Activated T-helper 1 cell treated with anti-CD3 and anti-CD28 coated beads, Interleukin-12 subunit alpha, Interleukin-12 subunit beta, Interleukin-2, Interleukin-4 antibody, amounts not matched to agents 30 ng/mL and 10 ng/mL and 1 ng/mL, durations not matched to agents 14 hours and 24 hours and 36 hours (primary cell): ENCODE measurements around the gene AGXT2. TPM values are rescaled to one million over a fixed set of nuclear protein-coding genes. Genes with fewer than 3 reads are reported as not detected.
A peak's percentile ranks its signal among the peaks of the same experiment; 100 is the strongest.

Source experiments
- DNase-seq: peaks from one replicate; pipeline ENCODE4 v3.0.0; 2021; ENCODE audit warnings: low spot score
- H3K27ac Mint-ChIP-seq: one replicate; pipeline ENCODE4 v1.8.0; 2021; ENCODE audit warnings: mild to moderate bottlenecking, mixed read lengths
- H3K27me3 Mint-ChIP-seq: one replicate; pipeline ENCODE4 v1.8.0; 2022; ENCODE audit warnings: mild to moderate bottlenecking, moderate library complexity, mixed read lengths; ENCODE audit not compliant: insufficient read depth
- H3K36me3 Mint-ChIP-seq: one replicate; pipeline ENCODE4 v1.8.0; 2021; ENCODE audit warnings: low read depth, mixed read lengths
- H3K4me1 Mint-ChIP-seq: one replicate; pipeline ENCODE4 v1.8.0; 2021; ENCODE audit warnings: low read depth, mixed read lengths
- H3K4me3 Mint-ChIP-seq: one replicate; pipeline ENCODE4 v1.8.0; 2021; ENCODE audit warnings: mild to moderate bottlenecking, moderate library complexity, mixed read lengths
- H3K9me3 Mint-ChIP-seq: one replicate; pipeline ENCODE4 v1.8.0; 2021; ENCODE audit warnings: mixed read lengths
- intact Hi-C: fragments of 100-400 bp; cut with micrococcal nuclease; formaldehyde crosslinking; loops from one replicate; pipeline ENCODE4 v1.15.1; 2024
- total RNA-seq: library from RNA; stranded (reverse); gene quantifications from 2 replicates; pipeline ENCODE4 v1.2.3, GENCODE V29; 2022

The AGXT2 gene
- total RNA-seq, 1 donor from 2014 or later: not detected

DNA sequence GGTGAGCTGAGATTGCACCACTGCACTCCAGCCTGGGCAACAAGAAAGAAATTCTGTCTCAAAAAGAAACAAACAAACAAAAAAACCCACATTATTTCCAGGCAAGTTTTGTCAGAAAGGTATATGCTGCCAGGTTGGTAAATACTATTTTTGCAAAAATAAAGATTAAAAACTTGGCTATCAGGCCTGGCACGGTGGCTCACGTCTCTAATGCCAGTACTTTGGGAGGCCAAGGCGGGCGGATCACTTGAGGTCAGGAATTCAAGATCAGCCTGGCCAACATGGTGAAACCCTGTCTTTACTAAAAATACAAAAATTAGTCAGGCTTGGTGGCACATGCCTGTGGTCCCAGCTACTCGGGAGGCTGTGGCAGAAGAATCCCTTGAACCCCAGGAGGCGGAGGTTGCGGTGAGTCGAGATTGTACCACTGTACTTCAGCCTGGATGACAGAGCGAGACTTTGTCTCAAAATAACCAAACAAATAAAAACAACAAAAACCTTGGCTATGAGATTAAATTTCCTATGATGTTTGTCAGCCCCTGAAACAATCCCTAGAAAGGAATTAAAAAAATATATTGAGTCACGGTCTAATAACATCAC, 22.7 kb downstream of the AGXT2 start:
- H3K36me3 Mint-ChIP-seq: no peaks in the 10 kb centered on the region
- no peaks in the 10 kb centered on the region for H3K9me3 Mint-ChIP-seq
- H3K4me3 Mint-ChIP-seq: no peak overlapping the region

GRCh38 chr5:35023391-35024178, 24.2 kb downstream of the AGXT2 start:
- Mint-ChIP-seq H3K9me3 (no peaks in the 10 kb centered on the region), H3K4me1 (no peaks in the 10 kb centered on the region), H3K36me3 (no peaks in the 10 kb centered on the region), H3K27ac (no peak overlapping the region), H3K4me3 (no peak overlapping the region), H3K27me3 (peaks cover 6% of the 10 kb centered on the region)
- DNase-seq: no peak
- intact Hi-C loops: no loop called here

More for the DNA sequence above, 22.7 kb downstream of the AGXT2 start:
- intact Hi-C loops: no loop called here
- Mint-ChIP-seq H3K27me3 (peaks cover 12% of the 10 kb centered on the region), H3K27ac (no peak overlapping the region), H3K4me1 (no peaks in the 10 kb centered on the region)
- DNase-seq: no peak

- peaks cover 3% of the 10 kb centered on the region for H3K27me3 Mint-ChIP-seq
- no peaks in the 10 kb centered on the region for H3K9me3 Mint-ChIP-seq
- H3K4me3 Mint-ChIP-seq: no peak overlapping the region
- no peak overlapping the region for H3K27ac Mint-ChIP-seq
- H3K4me1 Mint-ChIP-seq: no peaks in the 10 kb centered on the region
- no peak for DNase-seq
- intact Hi-C loops: no loop called here
- no peaks in the 10 kb centered on the region for H3K36me3 Mint-ChIP-seq
Observed at GRCh38 chr5:35016174-35017051, 31.3 kb downstream of the AGXT2 start.

DNA sequence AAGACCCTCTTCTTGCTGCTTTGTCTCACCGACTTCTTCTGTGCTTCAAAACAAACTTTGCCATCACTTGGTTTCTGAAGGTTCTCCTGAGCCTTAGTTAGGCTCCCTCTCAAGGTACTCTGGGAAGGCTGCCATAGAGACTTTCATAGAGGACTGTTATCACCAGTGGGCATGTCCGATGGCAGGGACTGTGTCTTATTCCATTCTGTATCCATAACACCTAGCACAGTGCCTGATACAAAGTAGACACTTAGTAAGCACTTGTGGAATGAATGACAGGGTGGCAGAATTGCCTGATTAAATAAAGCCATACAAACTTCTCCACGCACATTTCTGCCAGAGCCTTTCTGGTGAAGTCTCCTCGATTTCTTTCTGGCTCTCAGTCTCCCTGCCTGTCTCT, 32.7 kb downstream of the AGXT2 start:
- Mint-ChIP-seq H3K9me3 (no peaks in the 10 kb centered on the region), H3K4me3 (no peak overlapping the region), H3K27me3 (peaks cover 3% of the 10 kb centered on the region), H3K27ac (no peak overlapping the region), H3K36me3 (no peaks in the 10 kb centered on the region), H3K4me1 (no peaks in the 10 kb centered on the region)
- intact Hi-C loops: no loop called here
- no peak for DNase-seq

DNA sequence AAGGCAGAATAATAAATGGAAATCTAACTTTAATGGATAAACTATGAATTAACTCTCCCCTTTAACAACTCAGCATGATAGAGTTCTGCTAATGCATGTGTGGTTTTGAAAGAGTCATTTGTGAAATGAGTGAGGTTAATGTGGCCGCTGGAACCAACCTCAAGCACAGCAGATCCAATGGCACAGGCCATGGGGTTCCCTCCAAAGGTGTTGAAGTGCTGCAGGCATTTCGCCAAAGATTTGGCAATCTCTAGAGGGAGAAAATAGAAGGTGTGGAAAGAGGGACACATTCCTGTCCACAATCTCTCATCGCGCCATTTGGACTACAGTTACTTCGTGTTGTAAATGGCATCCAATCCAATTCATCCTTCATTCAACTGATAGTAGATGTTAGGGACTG, 35.0 kb downstream of the AGXT2 start:
- no peaks in the 10 kb centered on the region for H3K9me3 Mint-ChIP-seq
- H3K27ac Mint-ChIP-seq: no peak overlapping the region
- intact Hi-C loops: no loop called here
- DNase-seq: no peak
- no peaks in the 10 kb centered on the region for H3K36me3 Mint-ChIP-seq
- H3K4me1 Mint-ChIP-seq: no peaks in the 10 kb centered on the region
- peaks cover 11% of the 10 kb centered on the region for H3K27me3 Mint-ChIP-seq
- H3K4me3 Mint-ChIP-seq: no peak overlapping the region

DNA sequence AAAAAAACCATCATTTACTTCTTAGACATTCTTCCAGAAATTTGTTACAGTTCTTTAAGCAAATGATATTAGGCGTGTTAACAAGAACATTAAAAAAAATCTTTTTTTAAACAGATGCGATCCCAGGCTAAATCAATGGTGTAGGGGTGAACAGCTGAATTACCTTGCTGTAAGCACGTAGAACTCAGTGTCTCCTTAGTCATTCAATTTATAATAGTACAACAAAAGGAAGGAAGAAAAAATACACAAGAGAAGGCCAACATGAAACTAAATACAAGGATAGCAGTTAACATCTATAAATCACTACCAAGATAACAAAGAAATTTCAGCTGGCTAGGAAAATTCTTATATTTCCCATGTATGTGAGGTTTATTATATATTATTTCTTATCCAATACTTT, 35.4 kb downstream of the AGXT2 start:
- H3K4me3 Mint-ChIP-seq: no peak overlapping the region
- H3K9me3 Mint-ChIP-seq: no peaks in the 10 kb centered on the region
- peaks cover 11% of the 10 kb centered on the region for H3K27me3 Mint-ChIP-seq
- no peak overlapping the region for H3K27ac Mint-ChIP-seq
- H3K36me3 Mint-ChIP-seq: no peaks in the 10 kb centered on the region
- H3K4me1 Mint-ChIP-seq: no peaks in the 10 kb centered on the region
- intact Hi-C loops: no loop called here
- no peak for DNase-seq

- no peak for DNase-seq
- Mint-ChIP-seq H3K27me3 (peaks cover 11% of the 10 kb centered on the region), H3K9me3 (no peaks in the 10 kb centered on the region), H3K4me1 (no peaks in the 10 kb centered on the region), H3K36me3 (no peaks in the 10 kb centered on the region), H3K27ac (no peak overlapping the region), H3K4me3 (no peak overlapping the region)
- intact Hi-C loops: no loop called here
Observed at GRCh38 chr5:35010676-35011075, 37.1 kb downstream of the AGXT2 start.

- Mint-ChIP-seq H3K4me3 (no peak overlapping the region), H3K36me3 (no peaks in the 10 kb centered on the region), H3K4me1 (no peaks in the 10 kb centered on the region), H3K27ac (no peak overlapping the region), H3K27me3 (peaks cover 9% of the 10 kb centered on the region), H3K9me3 (no peaks in the 10 kb centered on the region)
- intact Hi-C loops: no loop called here
- no peak for DNase-seq
Observed at GRCh38 chr5:35009657-35010056, 38.1 kb downstream of the AGXT2 start.

- Mint-ChIP-seq H3K27ac (no peak overlapping the region), H3K27me3 (peaks cover 9% of the 10 kb centered on the region), H3K4me3 (no peak overlapping the region), H3K36me3 (no peaks in the 10 kb centered on the region), H3K4me1 (no peaks in the 10 kb centered on the region), H3K9me3 (no peaks in the 10 kb centered on the region)
- intact Hi-C loops: no loop called here
- no peak for DNase-seq
Observed at GRCh38 chr5:35009019-35009418, 38.7 kb downstream of the AGXT2 start.

DNA sequence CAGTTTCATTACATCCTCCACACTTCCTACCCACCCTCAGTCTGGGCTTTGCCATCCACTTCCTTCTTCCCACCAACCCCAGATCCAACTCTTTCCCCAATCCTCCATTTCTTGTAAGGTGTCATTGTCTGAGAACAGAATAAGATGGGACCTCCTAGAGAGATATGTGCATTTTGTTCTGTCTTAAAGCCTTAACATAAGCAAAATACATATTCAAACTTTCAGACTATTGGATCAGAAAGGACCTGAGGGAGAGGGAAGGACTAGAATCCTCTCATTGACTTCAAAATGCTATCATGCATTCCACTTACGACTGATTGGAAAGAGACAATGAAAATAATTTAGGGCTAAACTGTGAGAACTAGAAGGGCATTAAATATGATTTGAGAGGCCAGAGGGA, 43.0 kb downstream of the AGXT2 start:
- Mint-ChIP-seq H3K9me3 (no peaks in the 10 kb centered on the region), H3K4me1 (no peaks in the 10 kb centered on the region), H3K36me3 (no peaks in the 10 kb centered on the region), H3K27ac (no peak overlapping the region), H3K27me3 (peaks cover 13% of the 10 kb centered on the region), H3K4me3 (no peak overlapping the region)
- DNase-seq: no peak
- intact Hi-C loops: loop anchor here (5.0 kb wide), 1 partner anchor 87 kb away; the partner anchor contains the start of genes BRIX1 and RAD1

- DNase-seq: no peak
- H3K36me3 Mint-ChIP-seq: no peaks in the 10 kb centered on the region
- no peaks in the 10 kb centered on the region for H3K4me1 Mint-ChIP-seq
- H3K9me3 Mint-ChIP-seq: no peaks in the 10 kb centered on the region
- no peak overlapping the region for H3K27ac Mint-ChIP-seq
- H3K4me3 Mint-ChIP-seq: no peak overlapping the region
- peaks cover 10% of the 10 kb centered on the region for H3K27me3 Mint-ChIP-seq
- intact Hi-C loops: loop anchor here (5.0 kb wide), 1 partner anchor 87 kb away; the partner anchor contains the start of genes BRIX1 and RAD1
Observed at GRCh38 chr5:35004200-35004599, 43.5 kb downstream of the AGXT2 start.

GRCh38 chr5:35003018-35003957, 44.5 kb downstream of the AGXT2 start:
- peak; percentile 40 for DNase-seq
- peaks cover 9% of the 10 kb centered on the region for H3K27me3 Mint-ChIP-seq
- no peaks in the 10 kb centered on the region for H3K36me3 Mint-ChIP-seq
- H3K4me3 Mint-ChIP-seq: no peak overlapping the region
- intact Hi-C loops: loop anchor here (1.0 to 5.0 kb wide), 5 partner anchors 45 to 517 kb away; partner anchors contain the start of genes BRIX1, RAD1 and TTC23L
- H3K27ac Mint-ChIP-seq: no peak overlapping the region
- no peaks in the 10 kb centered on the region for H3K9me3 Mint-ChIP-seq
- no peaks in the 10 kb centered on the region for H3K4me1 Mint-ChIP-seq
